Thyroid gland (tissue), 4 donors: ENCODE results near the gene FBXL22.

Experiments used
- CTCF ChIP-seq, 6 experiments: fragments of 200-600 bp in 3 of 6; fragments of 450-650 bp in 3 of 6; sonication (generic) in 3 of 6; IDR thresholded peaks; one replicate each; pipeline ENCODE4 v1.5.1; 2016 to 2019; ENCODE audit warnings: antibody characterized with exemption in 6 of 6, mild to moderate bottlenecking in 2 of 6, inconsistent platforms in 1 of 6, moderate library complexity in 1 of 6
- POLR2A ChIP-seq, 2 donors: fragments of 450-650 bp; IDR thresholded peaks; one replicate each; pipeline ENCODE4 v1.6.1; 2017; ENCODE audit warnings: antibody characterized with exemption in 2 of 2, mild to moderate bottlenecking in 2 of 2, moderate library complexity in 1 of 2

DNA sequence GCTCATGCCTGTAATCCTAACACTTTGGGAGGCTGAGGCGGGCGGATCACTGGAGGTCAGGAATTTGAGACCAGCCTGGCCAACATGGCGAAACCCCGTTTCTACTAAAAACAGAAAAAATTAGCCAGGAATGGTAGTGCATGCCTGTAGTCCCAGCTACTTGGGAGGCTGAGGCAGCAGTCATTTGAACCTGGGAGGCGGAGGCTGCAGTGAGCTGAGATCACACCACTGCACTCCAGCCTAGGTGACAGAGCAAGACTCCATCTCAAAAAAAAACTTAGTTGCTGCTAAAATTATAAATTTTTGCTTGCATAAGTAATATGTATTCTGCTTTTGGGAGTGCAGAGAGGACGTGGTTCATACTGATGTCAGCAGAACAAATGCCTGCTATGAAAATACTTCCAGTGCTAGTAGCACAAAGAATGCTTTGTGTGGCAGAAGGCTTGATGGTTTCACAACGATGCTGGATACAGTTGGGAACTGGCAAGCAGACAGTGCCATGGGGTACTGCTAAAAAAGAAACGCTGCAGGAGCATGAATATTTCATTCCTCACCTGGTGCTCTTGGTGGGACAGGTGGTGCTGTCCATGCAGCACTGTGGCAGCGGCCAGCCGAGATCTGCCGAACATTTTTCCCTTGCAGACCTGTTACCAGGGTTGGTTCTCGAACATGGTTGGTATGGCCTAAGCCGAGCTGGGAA, 31.1 kb downstream of the FBXL22 start:
- TF ChIP-seq CTCF (IDR thresholded peaks at IDR 0.05) (no peak), POLR2A (IDR thresholded peaks at IDR 0.05) (no peak)
